CD4-positive, alpha-beta T cell treated with Interleukin-17A for 4 hours (primary cell): ENCODE results near the gene AJAP1.

ENCODE experiments used
- DNase-seq: peaks from one replicate; pipeline ENCODE4 v3.0.0-alpha.2; 2020; ENCODE audit warnings: mixed read lengths

AJAP1 gene

GRCh38 chr1:4703646-4704045, 49.2 kb downstream of the AJAP1 start:
- no peak for DNase-seq

- DNase-seq, result no peak
Measured at GRCh38 chr1:4708840-4709507, 54.6 kb downstream of the AJAP1 start.

GRCh38 chr1:4709641-4710040, 55.2 kb downstream of the AJAP1 start:
- DNase-seq, result no peak

- no peak for DNase-seq
Measured at GRCh38 chr1:4710592-4711415, 56.4 kb downstream of the AJAP1 start.

- DNase-seq, result no peak
Measured at GRCh38 chr1:4711416-4712275, 57.2 kb downstream of the AJAP1 start.

GRCh38 chr1:4713669-4714068, 59.3 kb downstream of the AJAP1 start:
- DNase-seq, result no peak

GRCh38 chr1:4716406-4716805, 62.0 kb downstream of the AJAP1 start:
- no peak for DNase-seq

GRCh38 chr1:4718071-4718470, 63.7 kb downstream of the AJAP1 start:
- DNase-seq, result no peak

GRCh38 chr1:4723106-4723505, 68.7 kb downstream of the AJAP1 start:
- DNase-seq, result no peak

GRCh38 chr1:4724001-4724400, 69.6 kb downstream of the AJAP1 start:
- DNase-seq, result no peak

GRCh38 chr1:4724695-4725250, 70.4 kb downstream of the AJAP1 start:
- no peak for DNase-seq

- no peak for DNase-seq
Measured at GRCh38 chr1:4725416-4725815, 71.0 kb downstream of the AJAP1 start.

GRCh38 chr1:4726620-4727341, 72.4 kb downstream of the AJAP1 start:
- no peak for DNase-seq

- no peak for DNase-seq
Measured at GRCh38 chr1:4728319-4729089, 74.1 kb downstream of the AJAP1 start.

GRCh38 chr1:4729090-4729471, 74.7 kb downstream of the AJAP1 start:
- DNase-seq, result no peak

- DNase-seq, result no peak
Measured at GRCh38 chr1:4730078-4730477, 75.7 kb downstream of the AJAP1 start.

GRCh38 chr1:4733446-4734177, 79.2 kb downstream of the AJAP1 start:
- no peak for DNase-seq

GRCh38 chr1:4734219-4734618, 79.8 kb downstream of the AJAP1 start:
- DNase-seq, result no peak

GRCh38 chr1:4734791-4735190, 80.4 kb downstream of the AJAP1 start:
- no peak for DNase-seq

- DNase-seq, result no peak
Measured at GRCh38 chr1:4736254-4736653, 81.8 kb downstream of the AJAP1 start.

GRCh38 chr1:4741876-4742423, 87.5 kb downstream of the AJAP1 start:
- DNase-seq, result no peak
